Esophagus squamous epithelium (tissue), 5 donors: ENCODE measurements around the gene PSMD2. TPM values are rescaled to one million over a fixed set of nuclear protein-coding genes. Genes with fewer than 3 reads are reported as not detected.

Source experiments
- DNase-seq: peaks from one replicate; lab custom pipeline; 2025; lab: John Stamatoyannopoulos, UW
- H3K27ac ChIP-seq, 4 donors: fragments of 200-600 bp; sonication (generic); one replicate each; pipeline ENCODE4 v1.5.1; 2016 to 2019; ENCODE audit warnings: mild to moderate bottlenecking in 1 of 4
- H3K27me3 ChIP-seq, 4 donors: fragments of 200-600 bp; sonication (generic); 1 replicate in 3 of 4; 2 replicates in 1 of 4; pipeline versions ENCODE4 v1.5.1 to v1.6.0; 2017 to 2021; ENCODE audit warnings: antibody characterized with exemption in 1 of 4
- H3K36me3 ChIP-seq, 3 donors: fragments of 200-600 bp; sonication (generic); one replicate each; pipeline ENCODE4 v1.5.1; 2016 to 2019
- H3K4me1 ChIP-seq, 3 donors: fragments of 200-600 bp; sonication (generic); one replicate each; pipeline ENCODE4 v1.5.1; 2017 to 2019
- H3K4me3 ChIP-seq, 4 donors: fragments of 200-600 bp; sonication (generic); 1 replicate in 3 of 4; 2 replicates in 1 of 4; pipeline ENCODE4 v1.5.1; 2016 to 2019; ENCODE audit warnings: mild to moderate bottlenecking in 2 of 4, moderate library complexity in 1 of 4
- H3K9me3 ChIP-seq, 3 donors: fragments of 200-600 bp; sonication (generic); one replicate each; pipeline ENCODE4 v1.5.1; 2016 to 2019
- CTCF ChIP-seq, 6 experiments: fragments of 450-650 bp in 4 of 6; fragments of 200-600 bp in 2 of 6; sonication (generic) in 2 of 6; IDR thresholded peaks; one replicate each; pipeline ENCODE4 v1.5.1; 2016 to 2019; ENCODE audit warnings: antibody characterized with exemption in 6 of 6, mild to moderate bottlenecking in 4 of 6, moderate library complexity in 4 of 6
- POLR2A ChIP-seq, 4 donors: fragments of 450-650 bp; IDR thresholded peaks; one replicate each; pipeline ENCODE4 v1.6.1; 2017; ENCODE audit warnings: antibody characterized with exemption in 4 of 4, mild to moderate bottlenecking in 4 of 4, moderate library complexity in 3 of 4
- WGBS, 2 donors: methylation state at CpG; one replicate each; pipeline ENCODE4 v1.1.5; 2018; 5-methylcytosine and 5-hydroxymethylcytosine counted together
- intact Hi-C: fragments of 100-400 bp; cut with DNase I; formaldehyde crosslinking; loops from one replicate; pipeline ENCODE4 v1.15.0; 2022
- total RNA-seq, 4 donors: library from RNA; depleted of rRNA; stranded (reverse); fragments of >200 nt; gene quantifications; one replicate each; pipeline ENCODE4 v1.1.0, GENCODE V29; 2016
- donor health status: DM: yes; HTN: yes; CAD: no.

Gene PSMD2
- total RNA-seq, 4 donors from 2014 or later, result 209 to 362 (median 235) TPM

GRCh38 chr3:184257083-184257915 lies 41.7 kb upstream of the PSMD2 start:
- TF ChIP-seq POLR2A (IDR thresholded peaks at IDR 0.05) (no peak), CTCF (IDR thresholded peaks at IDR 0.05) (no peak)
- H3K27me3 ChIP-seq, result peaks cover 11 to 42% (median 13%) of the 10 kb centered on the region in 4 donors
- H3K9me3 ChIP-seq, result no peaks in the 10 kb centered on the region
- DNase-seq, result no peak
- H3K4me3 ChIP-seq, result no peak overlapping the region
- WGBS, 2 donors, result 84 to 90% methylated on average over 12 to 14 of the region's 23 CpGs
- intact Hi-C loops, result no loop called here
- no peak overlapping the region for H3K27ac ChIP-seq
- peaks cover 19 to 31% (median 28%) of the 10 kb centered on the region in 3 donors for H3K4me1 ChIP-seq
- peaks cover 0 to 16% (median 4%) of the 10 kb centered on the region in 3 donors for H3K36me3 ChIP-seq

GRCh38 chr3:184258926-184259325 lies 40.1 kb upstream of the PSMD2 start:
- Histone ChIP-seq H3K27me3 (peaks cover 17 to 59% (median 21%) of the 10 kb centered on the region in 4 donors), H3K9me3 (no peaks in the 10 kb centered on the region)

DNA sequence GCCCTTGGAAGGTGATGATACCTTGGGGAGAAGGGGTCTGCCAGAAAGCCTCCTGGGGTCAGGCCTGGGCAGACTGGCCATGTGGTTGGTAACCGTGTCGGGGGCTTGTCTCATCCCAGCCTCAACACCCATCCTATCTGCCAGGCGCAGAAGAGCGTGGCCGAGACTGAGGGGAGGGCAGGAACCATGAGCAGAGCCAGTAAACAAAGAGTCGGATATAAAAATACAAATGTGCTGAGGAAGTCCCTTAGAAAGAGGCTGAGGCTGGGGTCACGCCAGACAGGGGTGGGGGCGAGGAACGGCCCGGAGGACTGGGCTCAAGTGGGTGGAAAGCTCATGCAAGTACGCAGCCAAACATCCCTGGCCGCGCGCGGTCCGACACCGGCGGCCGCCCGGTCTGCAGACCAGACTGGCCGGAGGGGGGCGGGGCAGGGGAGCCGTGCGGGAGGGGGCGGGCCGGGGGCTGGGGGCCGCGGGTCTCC lies 39.6 kb upstream of the PSMD2 start:
- Histone ChIP-seq H3K4me3 (peak overlapping the region in 2 of 4 donors; percentile 50 to 70), H3K27ac (no peak overlapping the region), H3K36me3 (peaks cover 0 to 16% (median 4%) of the 10 kb centered on the region in 3 donors), H3K4me1 (peaks cover 23 to 37% (median 31%) of the 10 kb centered on the region in 3 donors), H3K27me3 (peaks cover 17 to 64% (median 21%) of the 10 kb centered on the region in 4 donors), H3K9me3 (no peaks in the 10 kb centered on the region)
- no peak for DNase-seq
- WGBS, 2 donors, result 16 to 33% methylated on average over 6 to 7 of the region's 28 CpGs
- TF ChIP-seq CTCF (IDR thresholded peaks at IDR 0.05) (no peak), POLR2A (IDR thresholded peaks at IDR 0.05) (no peak)
- intact Hi-C loops, result no loop called here

More at GRCh38 chr3:184258926-184259325, 40.1 kb upstream of the PSMD2 start:
- no peak for TF ChIP-seq CTCF (IDR thresholded peaks at IDR 0.05)
- no peak for TF ChIP-seq POLR2A (IDR thresholded peaks at IDR 0.05)
- 84% methylated on average over 2 of the region's 5 CpGs; no CpG with 5 or more reads in 1 of the 2 donors for WGBS, 2 donors
- intact Hi-C loops, result no loop called here
- H3K4me1 ChIP-seq, result peaks cover 23 to 37% (median 31%) of the 10 kb centered on the region in 3 donors
- H3K27ac ChIP-seq, result no peak overlapping the region
- no peak overlapping the region for H3K4me3 ChIP-seq
- no peak for DNase-seq
- peaks cover 0 to 16% (median 4%) of the 10 kb centered on the region in 3 donors for H3K36me3 ChIP-seq

- no peak for DNase-seq
- H3K4me1 ChIP-seq, result peaks cover 23 to 37% (median 31%) of the 10 kb centered on the region in 3 donors
- H3K27ac ChIP-seq, result no peak overlapping the region
- peak overlapping the region in 3 of 4 donors; percentile 42 to 70 (median 50) for H3K4me3 ChIP-seq
- peaks cover 0 to 16% (median 4%) of the 10 kb centered on the region in 3 donors for H3K36me3 ChIP-seq
- peaks cover 17 to 70% (median 21%) of the 10 kb centered on the region in 4 donors for H3K27me3 ChIP-seq
- TF ChIP-seq CTCF (IDR thresholded peaks at IDR 0.05) (no peak), POLR2A (IDR thresholded peaks at IDR 0.05) (no peak)
- H3K9me3 ChIP-seq, result no peaks in the 10 kb centered on the region
- intact Hi-C loops, result no loop called here
- WGBS, 2 donors, result 4% methylated on average over 18 to 20 of the region's 91 CpGs
Measured at GRCh38 chr3:184259878-184260723, 38.9 kb upstream of the PSMD2 start.
